ENCODE measurements around the gene TCF7L1. TPM values are rescaled to one million over a fixed set of nuclear protein-coding genes. Genes with fewer than 3 reads are reported as not detected.

TCF7L1 gene
- total RNA-seq, 1 experiment from 2014 or later = 1.1 TPM

- no peak overlapping the region for H3K27ac Mint-ChIP-seq (ENCODE audit: low read depth, unreplicated experiment)
- H3K36me3 Mint-ChIP-seq (ENCODE audit: insufficient read depth, unreplicated experiment) = no peaks in the 10 kb centered on the region
- H3K9me3 Mint-ChIP-seq (ENCODE audit: unreplicated experiment) = no peaks in the 10 kb centered on the region
- no peak for TF ChIP-seq CTCF (IDR thresholded peaks at IDR 0.05; ENCODE audit: unreplicated experiment)
- intact Hi-C loops (cut with micrococcal nuclease) = no loop called here
- BruUV-seq (replicated peaks) = no TSS peak
- ChIA-PET POLR2A (interaction anchor here (0.6 kb wide), 1 partner anchor 31 kb away, joined by 6 read pairs; no protein-coding TSS in a partner anchor), CTCF (interaction anchor here (0.7 to 1.2 kb wide), 4 partner anchors 10 to 153 kb away, joined by 3 to 5 read pairs (median 3); no protein-coding TSS in a partner anchor)
- DNase-seq (ENCODE audit: unreplicated experiment) = no peak
- H3K27me3 Mint-ChIP-seq (ENCODE audit: insufficient read depth, unreplicated experiment) = no peaks in the 10 kb centered on the region
- no peaks in the 10 kb centered on the region for H3K4me1 Mint-ChIP-seq (ENCODE audit: insufficient read depth, unreplicated experiment)
- H3K4me3 Mint-ChIP-seq (ENCODE audit: unreplicated experiment) = no peak overlapping the region
These were observed 121.5 kb downstream of the TCF7L1 start for GRCh38 chr2:85254540-85255300.

- no peaks in the 10 kb centered on the region for H3K27me3 Mint-ChIP-seq (ENCODE audit: insufficient read depth, unreplicated experiment)
- no peak for TF ChIP-seq CTCF (IDR thresholded peaks at IDR 0.05; ENCODE audit: unreplicated experiment)
- H3K4me3 Mint-ChIP-seq (ENCODE audit: unreplicated experiment) = no peak overlapping the region
- no peak overlapping the region for H3K27ac Mint-ChIP-seq (ENCODE audit: low read depth, unreplicated experiment)
- no peaks in the 10 kb centered on the region for H3K4me1 Mint-ChIP-seq (ENCODE audit: insufficient read depth, unreplicated experiment)
- no TSS peak for BruUV-seq (replicated peaks)
- H3K9me3 Mint-ChIP-seq (ENCODE audit: unreplicated experiment) = no peaks in the 10 kb centered on the region
- ChIA-PET POLR2A (no interaction called here), CTCF (interaction anchor here (0.7 to 1.1 kb wide), 3 partner anchors 10 to 11 kb away, joined by 3 to 5 read pairs (median 3); no protein-coding TSS in a partner anchor)
- no peaks in the 10 kb centered on the region for H3K36me3 Mint-ChIP-seq (ENCODE audit: insufficient read depth, unreplicated experiment)
- no peak for DNase-seq (ENCODE audit: unreplicated experiment)
- intact Hi-C loops (cut with micrococcal nuclease) = no loop called here
These were observed 122.2 kb downstream of the TCF7L1 start for GRCh38 chr2:85255456-85255812.

- BruUV-seq (replicated peaks) = no TSS peak
- Mint-ChIP-seq H3K4me1 (ENCODE audit: insufficient read depth, unreplicated experiment) (no peaks in the 10 kb centered on the region), H3K9me3 (ENCODE audit: unreplicated experiment) (no peaks in the 10 kb centered on the region), H3K4me3 (ENCODE audit: unreplicated experiment) (no peak overlapping the region), H3K27me3 (ENCODE audit: insufficient read depth, unreplicated experiment) (no peaks in the 10 kb centered on the region), H3K27ac (ENCODE audit: low read depth, unreplicated experiment) (no peak overlapping the region), H3K36me3 (ENCODE audit: insufficient read depth, unreplicated experiment) (no peaks in the 10 kb centered on the region)
- ChIA-PET POLR2A (no interaction called here), CTCF (interaction anchor here (0.6 to 2.3 kb wide), 4 partner anchors 11 to 29 kb away, joined by 4 to 6 read pairs (median 6); no protein-coding TSS in a partner anchor)
- DNase-seq (ENCODE audit: unreplicated experiment) = no peak
- TF ChIP-seq CTCF (IDR thresholded peaks at IDR 0.05; ENCODE audit: unreplicated experiment) = no peak
- intact Hi-C loops (cut with micrococcal nuclease) = no loop called here
These were observed 122.8 kb downstream of the TCF7L1 start for GRCh38 chr2:85255813-85256594.

- no TSS peak for BruUV-seq (replicated peaks)
- POLR2A ChIA-PET = interaction anchor here (0.7 kb wide), 1 partner anchor 11 kb away, joined by 3 read pairs; no protein-coding TSS in a partner anchor
- DNase-seq (ENCODE audit: unreplicated experiment) = no peak
These were observed 124.3 kb downstream of the TCF7L1 start for GRCh38 chr2:85257359-85257969.

More at GRCh38 chr2:85257359-85257969, 124.3 kb downstream of the TCF7L1 start:
- no peaks in the 10 kb centered on the region for H3K4me1 Mint-ChIP-seq (ENCODE audit: insufficient read depth, unreplicated experiment)
- no peak for TF ChIP-seq CTCF (IDR thresholded peaks at IDR 0.05; ENCODE audit: unreplicated experiment)
- intact Hi-C loops (cut with micrococcal nuclease) = no loop called here
- CTCF ChIA-PET = interaction anchor here (0.8 to 2.3 kb wide), 3 partner anchors 8 to 192 kb away, joined by 3 to 6 read pairs (median 3); no protein-coding TSS in a partner anchor
- H3K9me3 Mint-ChIP-seq (ENCODE audit: unreplicated experiment) = no peaks in the 10 kb centered on the region
- no peak overlapping the region for H3K27ac Mint-ChIP-seq (ENCODE audit: low read depth, unreplicated experiment)
- no peak overlapping the region for H3K4me3 Mint-ChIP-seq (ENCODE audit: unreplicated experiment)
- H3K27me3 Mint-ChIP-seq (ENCODE audit: insufficient read depth, unreplicated experiment) = no peaks in the 10 kb centered on the region
- no peaks in the 10 kb centered on the region for H3K36me3 Mint-ChIP-seq (ENCODE audit: insufficient read depth, unreplicated experiment)
